Astrocyte (in vitro differentiated cells and primary cell): Measurements from ENCODE around the gene B4GALNT1. TPM values are rescaled to one million over a fixed set of nuclear protein-coding genes. Genes with fewer than 3 reads are reported as not detected.

ENCODE experiments used
- DNase-seq: peaks from one replicate; pipeline ENCODE4 v3.0.0-alpha.2; 2010; ENCODE audit warnings: low read depth
- FAIRE-seq: peaks from 2 replicates; lab custom pipeline; 2011; peaks lifted over from hg19 to GRCh38; lab: Jason Lieb, UNC
- H2AFZ ChIP-seq: 2 replicates; pipeline ENCODE4 v1.6.0; 2012; ENCODE audit warnings: low read depth, low read length, inconsistent platforms
- H3K27ac ChIP-seq: 2 replicates; pipeline ENCODE4 v1.5.1; 2011; ENCODE audit warnings: low read depth, low read length, inconsistent platforms
- H3K27me3 ChIP-seq: 2 replicates; pipeline ENCODE4 v1.6.0; 2011; ENCODE audit warnings: low read length, inconsistent platforms; ENCODE audit not compliant: insufficient read depth
- H3K36me3 ChIP-seq: 2 replicates; pipeline ENCODE4 v1.5.1; 2011; ENCODE audit warnings: low read length, inconsistent platforms; ENCODE audit not compliant: insufficient read depth
- H3K4me1 ChIP-seq: 2 replicates; pipeline ENCODE4 v1.5.1; 2011; ENCODE audit warnings: low read length, inconsistent platforms; ENCODE audit not compliant: insufficient read depth
- H3K4me2 ChIP-seq: 2 replicates; pipeline ENCODE4 v1.6.0; 2012; ENCODE audit warnings: low read length, inconsistent platforms
- H3K4me3 ChIP-seq: 2 replicates; pipeline ENCODE4 v1.5.1; 2011; ENCODE audit warnings: low read depth, mild to moderate bottlenecking, low read length, inconsistent platforms; ENCODE audit not compliant: insufficient read depth
- H3K79me2 ChIP-seq: 2 replicates; pipeline ENCODE4 v1.6.0; 2012; ENCODE audit warnings: mild to moderate bottlenecking, low read length, inconsistent platforms; ENCODE audit not compliant: insufficient read depth
- H3K9ac ChIP-seq: 2 replicates; pipeline ENCODE4 v1.6.0; 2012; ENCODE audit warnings: mild to moderate bottlenecking, low read length, inconsistent platforms
- H3K9me3 ChIP-seq: 2 replicates; pipeline ENCODE4 v1.5.1; 2012; ENCODE audit warnings: low read depth, mild to moderate bottlenecking, low read length, inconsistent platforms; ENCODE audit not compliant: insufficient read depth
- H4K20me1 ChIP-seq: 2 replicates; pipeline ENCODE4 v1.6.0; 2012; ENCODE audit warnings: low read length, inconsistent platforms; ENCODE audit not compliant: insufficient read depth
- H3K27ac Mint-ChIP-seq: one replicate; pipeline ENCODE4 v1.8.0; 2021; ENCODE audit warnings: mild to moderate bottlenecking, mixed read lengths; ENCODE audit not compliant: unreplicated experiment
- H3K27me3 Mint-ChIP-seq: one replicate; pipeline ENCODE4 v1.8.0; 2021; ENCODE audit warnings: low read depth, mixed read lengths; ENCODE audit not compliant: unreplicated experiment
- H3K36me3 Mint-ChIP-seq: one replicate; pipeline ENCODE4 v1.8.0; 2021; ENCODE audit warnings: low read depth, mixed read lengths; ENCODE audit not compliant: unreplicated experiment
- H3K4me1 Mint-ChIP-seq: one replicate; pipeline ENCODE4 v1.8.0; 2021; ENCODE audit warnings: low read depth, mixed read lengths; ENCODE audit not compliant: unreplicated experiment
- H3K4me3 Mint-ChIP-seq: one replicate; pipeline ENCODE4 v1.8.0; 2021; ENCODE audit warnings: mild to moderate bottlenecking, moderate library complexity, mixed read lengths; ENCODE audit not compliant: unreplicated experiment
- H3K9me3 Mint-ChIP-seq: one replicate; pipeline ENCODE4 v1.8.0; 2021; ENCODE audit warnings: mild to moderate bottlenecking, mixed read lengths; ENCODE audit not compliant: unreplicated experiment
- CTCF ChIP-seq: IDR thresholded peaks from 2 replicates; pipeline ENCODE4 v1.5.1; 2011; ENCODE audit warnings: low read depth, mild to moderate bottlenecking, inconsistent platforms, low read length, moderate library complexity; ENCODE audit not compliant: insufficient read depth
- EZH2 ChIP-seq: IDR thresholded peaks from 2 replicates; pipeline ENCODE4 v1.6.1; 2012; ENCODE audit warnings: mild to moderate bottlenecking, low read length, inconsistent platforms; ENCODE audit not compliant: insufficient read depth
- total RNA-seq: library from RNA; stranded (reverse); gene quantifications from 2 replicates; pipeline ENCODE4 v1.2.1, GENCODE V29; 2021

The B4GALNT1 gene
- total RNA-seq, 1 donor from 2014 or later: 2.5 TPM

DNA sequence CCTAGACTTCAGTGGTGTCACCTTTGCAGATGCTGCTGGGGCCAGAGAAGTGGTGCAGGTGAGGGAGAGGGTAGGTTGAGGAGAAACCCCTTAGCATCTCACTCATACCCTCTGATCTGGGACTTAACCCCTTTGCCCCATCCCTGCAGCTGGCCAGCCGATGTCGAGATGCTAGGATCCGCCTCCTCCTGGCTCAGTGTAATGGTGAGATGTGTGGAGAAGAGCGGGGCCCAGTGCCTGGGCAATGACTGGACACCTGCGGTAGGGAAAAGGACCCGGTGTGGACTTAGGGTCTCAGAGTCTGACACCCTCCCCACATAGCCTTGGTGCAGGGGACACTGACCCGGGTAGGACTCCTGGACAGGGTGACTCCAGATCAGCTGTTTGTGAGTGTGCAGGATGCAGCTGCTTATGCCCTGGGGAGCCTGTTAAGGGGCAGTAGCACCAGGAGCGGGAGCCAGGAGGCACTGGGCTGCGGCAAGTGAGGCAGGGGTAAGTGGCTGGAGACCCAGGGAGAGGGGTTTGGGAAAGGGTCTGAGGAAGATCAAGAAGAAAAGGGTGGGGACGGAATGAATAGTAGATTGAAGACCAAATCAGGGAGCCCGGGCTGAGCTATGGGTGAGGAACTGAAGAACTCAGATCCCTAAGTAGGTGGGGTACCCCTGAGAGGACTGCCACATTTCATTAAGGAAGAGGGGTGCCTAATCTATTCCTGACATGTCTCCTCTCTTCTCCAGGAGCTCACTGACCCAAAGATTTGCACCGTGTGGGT, 7.6 kb downstream of the B4GALNT1 start:
- H3K27me3 Mint-ChIP-seq: peaks cover 92% of the 10 kb centered on the region
- H3K27me3 ChIP-seq: peaks cover 78% of the 10 kb centered on the region

DNA sequence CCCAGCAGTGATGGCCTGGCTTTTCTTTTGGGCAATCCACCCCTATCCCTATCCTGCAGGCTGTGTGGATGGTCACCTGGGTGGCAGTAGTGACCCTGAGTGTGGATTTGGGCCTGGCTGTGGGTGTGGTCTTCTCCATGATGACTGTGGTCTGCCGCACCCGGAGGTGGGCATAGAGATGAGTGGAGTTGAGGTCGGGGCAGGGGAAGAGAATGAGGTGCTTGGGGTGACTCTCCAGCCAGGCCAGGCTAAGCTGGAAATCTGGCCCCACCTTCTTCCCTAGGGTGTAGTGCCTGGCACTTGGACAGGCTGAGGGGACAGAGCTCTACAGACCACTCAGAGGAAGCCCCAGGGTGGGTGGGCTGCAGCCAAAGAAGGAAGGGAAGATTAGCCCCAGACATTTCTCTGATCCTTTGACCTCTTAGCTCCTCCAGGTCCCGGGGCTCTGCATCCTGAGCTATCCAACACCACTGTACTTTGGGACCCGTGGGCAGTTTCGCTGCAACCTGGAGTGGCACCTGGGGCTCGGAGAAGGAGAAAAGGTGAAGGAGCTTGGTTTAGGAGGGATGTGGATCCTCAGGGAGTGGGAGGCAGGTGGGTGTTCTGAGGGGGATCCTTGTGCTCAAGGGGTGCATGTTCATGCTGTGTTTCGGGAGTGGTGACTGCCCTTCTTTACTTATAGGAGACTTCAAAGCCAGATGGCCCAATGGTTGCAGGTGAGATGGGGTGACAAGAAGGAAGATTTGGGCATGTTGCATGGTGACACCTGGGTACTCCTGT, 8.4 kb downstream of the B4GALNT1 start:
- no peak overlapping the region for H3K4me3 Mint-ChIP-seq
- Histone ChIP-seq H3K36me3 (no peaks in the 10 kb centered on the region), H3K4me2 (no peak overlapping the region), H3K9ac (no peak overlapping the region), H3K27me3 (peaks cover 82% of the 10 kb centered on the region), H3K27ac (no peak overlapping the region), H3K4me1 (peaks cover 9% of the 10 kb centered on the region), H3K4me3 (no peak overlapping the region), H3K9me3 (no peaks in the 10 kb centered on the region), H3K79me2 (no peaks in the 10 kb centered on the region), H4K20me1 (peaks cover 21% of the 10 kb centered on the region), H2AFZ (no peak overlapping the region)
- FAIRE-seq (no peak), DNase-seq (no peak)
- peaks cover 92% of the 10 kb centered on the region for H3K27me3 Mint-ChIP-seq
- peaks cover 29% of the 10 kb centered on the region for H3K36me3 Mint-ChIP-seq
- TF ChIP-seq CTCF (no peak), EZH2 (no peak)
- H3K4me1 Mint-ChIP-seq: peaks cover 3% of the 10 kb centered on the region
- H3K9me3 Mint-ChIP-seq: peaks cover 11% of the 10 kb centered on the region
- no peak overlapping the region for H3K27ac Mint-ChIP-seq

More for the DNA sequence above, 7.6 kb downstream of the B4GALNT1 start:
- Mint-ChIP-seq H3K27ac (no peak overlapping the region), H3K9me3 (peaks cover 11% of the 10 kb centered on the region), H3K36me3 (peaks cover 26% of the 10 kb centered on the region), H3K4me3 (no peak overlapping the region), H3K4me1 (peaks cover 3% of the 10 kb centered on the region)
- H2AFZ ChIP-seq: no peak overlapping the region
- no peaks in the 10 kb centered on the region for H3K79me2 ChIP-seq
- no peak for FAIRE-seq
- DNase-seq: no peak
- H3K4me3 ChIP-seq: no peak overlapping the region
- no peak overlapping the region for H3K27ac ChIP-seq
- no peak for TF ChIP-seq EZH2
- H3K9ac ChIP-seq: no peak overlapping the region
- H3K9me3 ChIP-seq: no peaks in the 10 kb centered on the region
- no peaks in the 10 kb centered on the region for H3K36me3 ChIP-seq
- no peak overlapping the region for H3K4me2 ChIP-seq
- H4K20me1 ChIP-seq: peaks cover 14% of the 10 kb centered on the region
- H3K4me1 ChIP-seq: peaks cover 9% of the 10 kb centered on the region

GRCh38 chr12:57623811-57624390, 9.1 kb downstream of the B4GALNT1 start:
- peaks cover 3% of the 10 kb centered on the region for H3K4me1 Mint-ChIP-seq
- H3K4me3 Mint-ChIP-seq: no peak overlapping the region
- no peak overlapping the region for H3K27ac ChIP-seq
- H3K36me3 Mint-ChIP-seq: peaks cover 34% of the 10 kb centered on the region
- no peak overlapping the region for H3K4me2 ChIP-seq
- H3K36me3 ChIP-seq: no peaks in the 10 kb centered on the region
- H4K20me1 ChIP-seq: peaks cover 21% of the 10 kb centered on the region
- TF ChIP-seq EZH2: no peak
- no peak for TF ChIP-seq CTCF
- H3K27me3 Mint-ChIP-seq: peaks cover 92% of the 10 kb centered on the region
- no peak overlapping the region for H3K4me3 ChIP-seq
- H3K27ac Mint-ChIP-seq: no peak overlapping the region
- H3K9me3 Mint-ChIP-seq: peaks cover 9% of the 10 kb centered on the region
- no peaks in the 10 kb centered on the region for H3K9me3 ChIP-seq
- H3K9ac ChIP-seq: no peak overlapping the region
- H3K79me2 ChIP-seq: no peaks in the 10 kb centered on the region
- H3K4me1 ChIP-seq: peaks cover 9% of the 10 kb centered on the region
- no peak for DNase-seq
- H3K27me3 ChIP-seq: peaks cover 90% of the 10 kb centered on the region
- no peak overlapping the region for H2AFZ ChIP-seq
- no peak for FAIRE-seq
